Measurements from ENCODE around the gene LPP. TPM values are rescaled to one million over a fixed set of nuclear protein-coding genes. Genes with fewer than 3 reads are reported as not detected.

The LPP gene
- total RNA-seq, 1 experiment from 2014 or later, result 20.4 TPM

DNA sequence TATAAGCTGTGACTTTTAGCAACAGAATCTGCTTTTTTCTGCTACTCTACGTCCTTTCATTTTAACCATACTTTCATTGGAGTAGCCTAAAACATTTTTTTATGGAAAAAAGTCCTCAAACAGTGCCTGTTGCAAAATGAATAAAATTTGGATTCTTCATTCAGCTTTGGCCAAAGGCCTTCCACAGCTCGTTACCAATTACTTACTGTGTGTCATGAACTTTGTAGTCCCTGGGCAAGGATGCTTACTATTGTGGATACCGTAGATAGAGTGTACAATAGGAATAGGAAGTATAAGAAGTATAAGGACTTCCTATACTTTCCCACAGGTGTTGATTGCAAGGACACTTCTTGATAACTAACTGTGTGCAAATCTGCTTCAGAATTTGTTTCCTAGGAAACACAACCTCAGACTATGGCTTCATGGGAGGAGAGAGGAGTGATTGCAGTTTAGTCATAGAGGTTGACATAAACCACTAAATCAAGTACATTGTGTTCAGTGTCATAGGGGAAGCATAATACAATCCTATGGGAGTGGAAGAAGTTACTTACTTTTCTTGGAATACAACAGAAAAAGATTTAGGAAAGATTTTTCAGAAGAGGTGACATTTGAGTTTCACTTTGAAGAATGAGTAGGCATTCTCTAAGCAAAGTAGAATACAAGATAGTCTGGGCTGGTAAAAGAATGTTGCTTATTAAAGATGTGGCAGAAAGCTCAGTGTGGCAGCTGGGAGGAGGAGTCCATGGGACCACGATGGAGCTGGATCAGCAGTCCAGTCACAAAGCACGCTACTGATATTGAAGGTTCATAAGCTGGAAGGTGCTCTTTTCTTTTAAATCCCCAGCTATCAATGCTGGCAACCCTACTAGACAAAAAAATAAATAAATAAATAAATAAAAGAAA, 708.1 kb downstream of the LPP start:
- H3F3A ChIP-seq (ENCODE audit: low read length, unreplicated experiment), result no peaks in the 10 kb centered on the region
- H3K27me3 ChIP-seq (ENCODE audit: low read length), result no peaks in the 10 kb centered on the region
- ChIA-PET POLR2A (ENCODE audit: unreplicated experiment) (no interaction called here), CTCF (interaction anchor here (0.6 kb wide), 1 partner anchor 872 kb away, joined by 3 read pairs; no protein-coding TSS in a partner anchor)
- intact Hi-C loops (cut with micrococcal nuclease), result no loop called here
- TF ChIP-seq EZH2phosphoT487 (IDR thresholded peaks at IDR 0.05; ENCODE audit: borderline replicate concordance, low read length), result no peak
- TF ChIP-seq, protein P1, sequence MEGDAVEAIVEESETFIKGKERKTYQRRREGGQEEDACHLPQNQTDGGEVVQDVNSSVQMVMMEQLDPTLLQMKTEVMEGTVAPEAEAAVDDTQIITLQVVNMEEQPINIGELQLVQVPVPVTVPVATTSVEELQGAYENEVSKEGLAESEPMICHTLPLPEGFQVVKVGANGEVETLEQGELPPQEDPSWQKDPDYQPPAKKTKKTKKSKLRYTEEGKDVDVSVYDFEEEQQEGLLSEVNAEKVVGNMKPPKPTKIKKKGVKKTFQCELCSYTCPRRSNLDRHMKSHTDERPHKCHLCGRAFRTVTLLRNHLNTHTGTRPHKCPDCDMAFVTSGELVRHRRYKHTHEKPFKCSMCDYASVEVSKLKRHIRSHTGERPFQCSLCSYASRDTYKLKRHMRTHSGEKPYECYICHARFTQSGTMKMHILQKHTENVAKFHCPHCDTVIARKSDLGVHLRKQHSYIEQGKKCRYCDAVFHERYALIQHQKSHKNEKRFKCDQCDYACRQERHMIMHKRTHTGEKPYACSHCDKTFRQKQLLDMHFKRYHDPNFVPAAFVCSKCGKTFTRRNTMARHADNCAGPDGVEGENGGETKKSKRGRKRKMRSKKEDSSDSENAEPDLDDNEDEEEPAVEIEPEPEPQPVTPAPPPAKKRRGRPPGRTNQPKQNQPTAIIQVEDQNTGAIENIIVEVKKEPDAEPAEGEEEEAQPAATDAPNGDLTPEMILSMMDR (conservative IDR thresholded peaks at IDR 0.05; ENCODE audit: low read depth, low read length), result no peak
- no peak for TF ChIP-seq EZH2 (IDR thresholded peaks at IDR 0.05; ENCODE audit: low read length, unreplicated experiment)
- H3K4me3 ChIP-seq (ENCODE audit: low read length), result no peak overlapping the region
- no peaks in the 10 kb centered on the region for H3K36me3 ChIP-seq (ENCODE audit: low read depth, low read length)
- no peaks in the 10 kb centered on the region for H3K9me2 ChIP-seq (replicated peaks; ENCODE audit: low read length)
- no peak for ATAC-seq
- H3K9me3 ChIP-seq (ENCODE audit: low read length), result no peaks in the 10 kb centered on the region
- H3K9ac ChIP-seq (ENCODE audit: low read length), result no peak overlapping the region
- H3K4me2 ChIP-seq (ENCODE audit: low read length), result no peak overlapping the region
- H2AFZ ChIP-seq (ENCODE audit: low read length), result no peak overlapping the region
- no peaks in the 10 kb centered on the region for H3K4me1 ChIP-seq (ENCODE audit: insufficient read depth, low read length)
- no TSS peak for BruUV-seq (replicated peaks)
- H3K27ac ChIP-seq (ENCODE audit: low read length), result no peak overlapping the region
- DNase-seq, result no peak
- H4K20me1 ChIP-seq (ENCODE audit: low read length), result no peaks in the 10 kb centered on the region
- H3K79me2 ChIP-seq (ENCODE audit: low read length), result no peaks in the 10 kb centered on the region

DNA sequence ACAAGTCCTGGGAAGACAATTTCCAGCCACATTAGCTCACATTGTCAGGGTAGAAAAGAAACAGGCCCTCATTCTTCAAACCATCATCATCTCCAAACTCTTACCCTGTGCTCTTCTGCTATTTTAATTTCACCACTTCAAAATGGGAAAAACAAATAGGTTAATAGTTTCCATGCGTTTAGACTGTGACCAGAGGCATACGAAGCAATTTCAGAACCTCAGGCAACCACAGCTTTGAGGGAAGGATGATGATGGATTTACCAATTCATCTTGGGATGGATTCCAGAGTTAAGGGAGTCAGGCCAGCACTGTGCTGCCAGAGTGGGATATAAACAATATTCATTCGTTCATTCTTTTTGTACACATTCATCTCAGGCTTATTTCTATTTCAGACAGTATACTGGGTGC, 710.0 kb downstream of the LPP start:
- Histone ChIP-seq H3K4me3 (ENCODE audit: low read length) (no peak overlapping the region), H4K20me1 (ENCODE audit: low read length) (no peaks in the 10 kb centered on the region), H3K9me2 (replicated peaks; ENCODE audit: low read length) (no peaks in the 10 kb centered on the region), H3F3A (ENCODE audit: low read length, unreplicated experiment) (no peaks in the 10 kb centered on the region), H2AFZ (ENCODE audit: low read length) (no peak overlapping the region), H3K4me1 (ENCODE audit: insufficient read depth, low read length) (no peaks in the 10 kb centered on the region), H3K27me3 (ENCODE audit: low read length) (no peaks in the 10 kb centered on the region), H3K9ac (ENCODE audit: low read length) (no peak overlapping the region), H3K4me2 (ENCODE audit: low read length) (no peak overlapping the region), H3K79me2 (ENCODE audit: low read length) (no peaks in the 10 kb centered on the region), H3K27ac (ENCODE audit: low read length) (no peak overlapping the region), H3K36me3 (ENCODE audit: low read depth, low read length) (no peaks in the 10 kb centered on the region), H3K9me3 (ENCODE audit: low read length) (no peaks in the 10 kb centered on the region)
- intact Hi-C loops (cut with micrococcal nuclease), result no loop called here
- ChIA-PET POLR2A (ENCODE audit: unreplicated experiment) (no interaction called here), CTCF (interaction anchor here (0.6 kb wide), 1 partner anchor 377 kb away, joined by 5 read pairs; no protein-coding TSS in a partner anchor)
- TF ChIP-seq, protein P1 (conservative IDR thresholded peaks at IDR 0.05; ENCODE audit: low read depth, low read length), result no peak
- TF ChIP-seq EZH2 (IDR thresholded peaks at IDR 0.05; ENCODE audit: low read length, unreplicated experiment), result no peak
- no peak for TF ChIP-seq EZH2phosphoT487 (IDR thresholded peaks at IDR 0.05; ENCODE audit: borderline replicate concordance, low read length)
- no peak for ATAC-seq
- DNase-seq, result no peak
- BruUV-seq (replicated peaks), result no TSS peak

DNA sequence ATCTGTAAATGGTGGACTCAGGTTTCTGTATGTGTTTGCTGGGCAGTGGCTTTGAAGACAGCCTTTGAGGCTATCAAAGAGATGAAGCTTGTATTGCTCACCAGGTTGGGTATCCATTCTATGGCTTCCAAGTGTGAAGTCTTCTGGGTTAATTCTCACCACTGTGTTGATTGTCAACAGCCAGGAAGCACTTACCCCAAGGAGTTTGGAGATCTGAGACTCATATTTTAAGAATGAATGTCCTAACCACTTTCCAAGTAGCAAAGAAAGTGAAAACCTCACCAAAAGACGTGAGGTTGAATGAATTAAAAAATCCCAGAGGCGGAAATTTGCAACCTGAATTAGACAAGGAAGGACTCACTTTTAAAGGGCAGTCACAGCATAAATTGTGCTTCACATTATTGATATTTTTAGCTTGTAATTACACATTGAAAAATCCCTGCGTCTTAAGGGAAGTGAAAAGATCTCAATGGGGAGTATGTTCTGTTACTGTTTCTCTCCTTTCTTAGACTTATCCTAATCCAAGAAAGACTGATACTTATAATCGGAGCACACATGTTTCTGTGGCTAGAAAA, 713.8 kb downstream of the LPP start:
- Histone ChIP-seq H3K4me2 (ENCODE audit: low read length) (no peak overlapping the region), H3K9ac (ENCODE audit: low read length) (no peak overlapping the region), H3K79me2 (ENCODE audit: low read length) (no peaks in the 10 kb centered on the region), H3K27me3 (ENCODE audit: low read length) (no peaks in the 10 kb centered on the region), H3F3A (ENCODE audit: low read length, unreplicated experiment) (no peaks in the 10 kb centered on the region), H3K4me1 (ENCODE audit: insufficient read depth, low read length) (0 out of 2 replicates have a peak, but pooled peaks cover 5% of the 10 kb centered on the region), H3K9me3 (ENCODE audit: low read length) (no peaks in the 10 kb centered on the region), H3K9me2 (replicated peaks; ENCODE audit: low read length) (no peaks in the 10 kb centered on the region), H3K4me3 (ENCODE audit: low read length) (no peak overlapping the region), H3K27ac (ENCODE audit: low read length) (no peak overlapping the region), H2AFZ (ENCODE audit: low read length) (no peak overlapping the region), H4K20me1 (ENCODE audit: low read length) (no peaks in the 10 kb centered on the region), H3K36me3 (ENCODE audit: low read depth, low read length) (no peaks in the 10 kb centered on the region)
- BruUV-seq (replicated peaks), result no TSS peak
- TF ChIP-seq EZH2phosphoT487 (IDR thresholded peaks at IDR 0.05; ENCODE audit: borderline replicate concordance, low read length) (no peak), EZH2 (IDR thresholded peaks at IDR 0.05; ENCODE audit: low read length, unreplicated experiment) (no peak)
- TF ChIP-seq, protein P1 (conservative IDR thresholded peaks at IDR 0.05; ENCODE audit: low read depth, low read length), result no peak
- POLR2A ChIA-PET (ENCODE audit: unreplicated experiment), result no interaction called here
- DNase-seq, result no peak
- intact Hi-C loops (cut with micrococcal nuclease), result no loop called here
- CTCF ChIA-PET, result no interaction called here
- no peak for ATAC-seq

All from PC-3 (cell line).